IMR-90 (cell line): ENCODE data around the gene TGFBR2. TPM values are rescaled to one million over a fixed set of nuclear protein-coding genes. Genes with fewer than 3 reads are reported as not detected.

Source experiments
- ATAC-seq: fragments of 200-7000 bp; cut with Tn5 transposase; 2 replicates; pipeline ENCODE4 v1.9.1; 2020; ENCODE audit warnings: low read depth, mild to moderate bottlenecking, moderate library complexity
- BruUV-seq: library from RNA; stranded (reverse); fragments of 400-500 nt; replicated peaks from 2 replicates; lab custom pipeline; 2021; lab: Mats Ljungman, UMichigan
- CTCF ChIA-PET: fragments of 300-600 bp; formaldehyde crosslinking; extraction: SDS; loops from one replicate; lab custom pipeline; 2021; ENCODE audit warnings: antibody characterized with exemption; lab: Yijun Ruan, JAX
- POLR2A ChIA-PET: fragments of 300-600 bp; sonication (Branson Sonifier 250); formaldehyde crosslinking; loops from one replicate; lab custom pipeline; 2022; ENCODE audit warnings: antibody characterized with exemption; ENCODE audit not compliant: unreplicated experiment; lab: Charles Lee
- DNase-seq: peaks from one replicate; pipeline ENCODE4 v3.0.0; 2013
- H2AFZ ChIP-seq: replicated peaks from 2 replicates; pipeline ENCODE3; 2013; ENCODE audit warnings: low read length, mild to moderate bottlenecking; ENCODE audit not compliant: poor library complexity
- H2AK5ac ChIP-seq: 2 replicates; pipeline ENCODE4 v1.6.1; 2013; ENCODE audit warnings: low read depth, low read length, inconsistent platforms
- H2AK9ac ChIP-seq: replicated peaks from 2 replicates; pipeline ENCODE3; 2013; ENCODE audit warnings: mild to moderate bottlenecking, low read depth, low read length, moderate library complexity; ENCODE audit not compliant: poor library complexity
- H2BK120ac ChIP-seq: 2 replicates; pipeline ENCODE4 v1.6.1; 2013; ENCODE audit warnings: low read depth, low read length, inconsistent platforms
- H2BK15ac ChIP-seq: 3 replicates; pipeline ENCODE4 v1.6.1; 2013; ENCODE audit warnings: low read depth, low read length, inconsistent platforms
- H2BK20ac ChIP-seq: 2 replicates; pipeline ENCODE4 v1.6.1; 2013; ENCODE audit warnings: low read depth, mild to moderate bottlenecking, inconsistent platforms, low read length, moderate library complexity
- H2BK5ac ChIP-seq: 2 replicates; pipeline ENCODE4 v1.6.1; 2013; ENCODE audit warnings: mild to moderate bottlenecking, low read depth, low read length, inconsistent platforms; ENCODE audit not compliant: poor library complexity, severe bottlenecking
- H3K14ac ChIP-seq: replicated peaks from 2 replicates; pipeline ENCODE4 v1.6.1; 2013; ENCODE audit warnings: low read depth, low read length, inconsistent platforms
- H3K18ac ChIP-seq: 2 replicates; pipeline ENCODE4 v1.6.1; 2013; ENCODE audit warnings: low read depth, low read length, control low read depth
- H3K23ac ChIP-seq: 2 replicates; pipeline ENCODE4 v1.6.1; 2013; ENCODE audit warnings: low read depth, low read length, inconsistent platforms
- H3K27ac ChIP-seq: 2 replicates; pipeline ENCODE4 v1.5.1; 2013; ENCODE audit warnings: mild to moderate bottlenecking, control low read depth, low read length; ENCODE audit not compliant: insufficient read depth
- H3K27me3 ChIP-seq: 2 replicates; pipeline ENCODE4 v1.6.1; 2013; ENCODE audit warnings: low read length; ENCODE audit not compliant: control insufficient read depth, insufficient read depth
- H3K36me3 ChIP-seq: 2 replicates; pipeline ENCODE4 v1.6.1; 2013; ENCODE audit warnings: low read length, mixed read lengths; ENCODE audit not compliant: control insufficient read depth, insufficient read depth
- H3K4ac ChIP-seq: 2 replicates; pipeline ENCODE4 v1.6.1; 2013; ENCODE audit warnings: low read depth, low read length, inconsistent platforms
- H3K4me1 ChIP-seq: 2 replicates; pipeline ENCODE4 v1.6.1; 2013; ENCODE audit warnings: low read length, mixed read lengths; ENCODE audit not compliant: control insufficient read depth, insufficient read depth
- H3K4me2 ChIP-seq: 2 replicates; pipeline ENCODE4 v1.6.1; 2013; ENCODE audit warnings: low read depth, mild to moderate bottlenecking, control low read depth, low read length, moderate library complexity
- H3K4me3 ChIP-seq: 2 replicates; pipeline ENCODE4 v1.5.1; 2013; ENCODE audit warnings: low read depth, mild to moderate bottlenecking, control low read depth, low read length, moderate library complexity; ENCODE audit not compliant: insufficient read depth
- H3K56ac ChIP-seq: 2 replicates; pipeline ENCODE4 v1.6.1; 2013; ENCODE audit warnings: low read length, inconsistent platforms; ENCODE audit not compliant: insufficient read depth; ENCODE audit errors: extremely low read depth
- H3K79me1 ChIP-seq, 2 experiments: 2 replicates each; pipeline ENCODE4 v1.6.1; 2013; ENCODE audit warnings: low read length in 2 of 2, inconsistent platforms in 1 of 2, low read depth in 1 of 2
- H3K9ac ChIP-seq: 2 replicates; pipeline ENCODE4 v1.6.1; 2013; ENCODE audit warnings: low read depth, low read length, control low read depth
- H3K9me1 ChIP-seq: 2 replicates; pipeline ENCODE4 v1.6.1; 2013; ENCODE audit warnings: low read length, inconsistent platforms; ENCODE audit not compliant: insufficient read depth
- H3K9me3 ChIP-seq: 2 replicates; pipeline ENCODE4 v1.6.1; 2013; ENCODE audit warnings: low read length; ENCODE audit not compliant: control insufficient read depth, insufficient read depth
- H4K20me1 ChIP-seq: 2 replicates; pipeline ENCODE4 v1.6.1; 2013; ENCODE audit warnings: low read length, inconsistent platforms; ENCODE audit not compliant: insufficient read depth
- H4K5ac ChIP-seq: 2 replicates; pipeline ENCODE4 v1.6.1; 2013; ENCODE audit warnings: mild to moderate bottlenecking, low read depth, low read length, control low read depth
- H4K8ac ChIP-seq, 2 experiments: 2 replicates each; pipeline ENCODE4 v1.6.1; 2013; ENCODE audit warnings: low read depth in 2 of 2, low read length in 2 of 2, control low read depth in 1 of 2, inconsistent platforms in 1 of 2
- H4K91ac ChIP-seq: 2 replicates; pipeline ENCODE4 v1.6.1; 2013; ENCODE audit warnings: low read depth, low read length, inconsistent platforms; ENCODE audit not compliant: insufficient read depth
- BHLHE40 ChIP-seq: fragments of 150-350 bp; IDR thresholded peaks from 2 replicates; pipeline ENCODE4 v1.6.1; 2016; ENCODE audit warnings: mild to moderate bottlenecking, low read depth, low read length
- CEBPB ChIP-seq: IDR thresholded peaks from 2 replicates; pipeline ENCODE4 v1.6.1; 2012; ENCODE audit warnings: low read depth, low read length, improper control_type of control experiment
- CHD1 ChIP-seq: IDR thresholded peaks from 2 replicates; pipeline ENCODE4 v1.6.1; 2012; ENCODE audit warnings: low read depth, low read length, improper control_type of control experiment
- FOS ChIP-seq: fragments of 150-350 bp; IDR thresholded peaks from 2 replicates; pipeline ENCODE4 v1.6.1; 2016; ENCODE audit warnings: low read depth, low read length
- MAFK ChIP-seq: IDR thresholded peaks from 2 replicates; pipeline ENCODE4 v1.6.1; 2012; ENCODE audit warnings: low read depth, low read length, improper control_type of control experiment
- MAZ ChIP-seq: IDR thresholded peaks from 2 replicates; pipeline ENCODE4 v1.6.1; 2012; ENCODE audit warnings: low read depth, mild to moderate bottlenecking, low read length, improper control_type of control experiment, moderate library complexity, borderline replicate concordance
- MXI1 ChIP-seq: IDR thresholded peaks from 2 replicates; pipeline ENCODE4 v1.6.1; 2012; ENCODE audit warnings: low read depth, mild to moderate bottlenecking, low read length, moderate library complexity, borderline replicate concordance
- NFE2L2 ChIP-seq: fragments of 150-350 bp; IDR thresholded peaks from 2 replicates; pipeline ENCODE4 v1.6.1; 2016; ENCODE audit warnings: low read depth, mild to moderate bottlenecking, low read length
- POLR2A ChIP-seq: IDR thresholded peaks from 2 replicates; pipeline ENCODE4 v1.6.1; 2012; ENCODE audit warnings: mild to moderate bottlenecking, low read depth, low read length
- RAD21 ChIP-seq: IDR thresholded peaks from 2 replicates; pipeline ENCODE4 v1.6.1; 2012; ENCODE audit warnings: low read length, improper control_type of control experiment
- RCOR1 ChIP-seq: IDR thresholded peaks from 2 replicates; pipeline ENCODE4 v1.6.1; 2012; ENCODE audit warnings: mild to moderate bottlenecking, low read length, improper control_type of control experiment; ENCODE audit not compliant: insufficient replicate concordance
- RFX5 ChIP-seq: IDR thresholded peaks from 2 replicates; pipeline ENCODE4 v1.8.0; 2012; ENCODE audit warnings: low read depth, mild to moderate bottlenecking, low read length, moderate library complexity
- SMC3 ChIP-seq: fragments of 150-350 bp; IDR thresholded peaks from 2 replicates; pipeline ENCODE4 v1.6.1; 2016; ENCODE audit warnings: low read depth, mild to moderate bottlenecking, antibody characterized with exemption, low read length, moderate library complexity
- WGBS, 2 experiments: methylation state at CpG; one replicate each; pipeline versions ENCODE4 v1.1.5 to v1.1.7; 2013; ENCODE audit warnings: missing lambda C conversion rate in 2 of 2; ENCODE audit not compliant: insufficient read length in 1 of 2; ENCODE audit errors: extremely low coverage in 2 of 2; 5-methylcytosine and 5-hydroxymethylcytosine counted together
- dilution Hi-C: fragments of 300-500 bp; cut with HindIII; formaldehyde crosslinking; loops from one replicate; pipeline ENCODE4 v1.14.3; 2018; ENCODE audit warnings: low sequenced_read_pairs; ENCODE audit not compliant: unreplicated experiment
- in situ Hi-C: fragments of 300-500 bp; cut with MboI; formaldehyde crosslinking; loops from 3 replicates; pipeline ENCODE4 v1.14.3; 2019; ENCODE audit warnings: low sequenced_read_pairs, inconsistent platforms, mixed read lengths
- intact Hi-C: fragments of 100-400 bp; cut with micrococcal nuclease; formaldehyde crosslinking; loops from 2 replicates; pipeline ENCODE4 v1.10.0; 2022
- polyA plus RNA-seq, 3 experiments: library from polyadenylated mRNA; depleted of rRNA; stranded (reverse); fragments of >200 nt; gene quantifications; 2 replicates each; pipeline ENCODE4 v1.2.3, GENCODE V29; 2012; ENCODE audit warnings: low replicate concordance in 1 of 3
- total RNA-seq: library from RNA; depleted of rRNA; stranded (reverse); fragments of >200 nt; gene quantifications from 2 replicates; pipeline ENCODE4 v1.2.3, GENCODE V29; 2012
- TF ChIP-seq, protein P1 (sequence below): fragments of 150-350 bp; IDR thresholded peaks from 2 replicates; pipeline ENCODE4 v1.6.1; 2017; ENCODE audit warnings: mild to moderate bottlenecking, antibody characterized with exemption, low read length, low read depth
- TF ChIP-seq, protein P2 (sequence below): fragments of 150-350 bp; IDR thresholded peaks from 2 replicates; pipeline ENCODE4 v1.6.1; 2016; ENCODE audit warnings: low read depth, mild to moderate bottlenecking, low read length, moderate library complexity, borderline replicate concordance
- TF ChIP-seq, protein P3 (sequence below): conservative IDR thresholded peaks from 2 replicates; pipeline ENCODE4 v1.5.1; 2012; ENCODE audit warnings: mild to moderate bottlenecking, low read depth, low read length, improper control_type of control experiment

TGFBR2 gene
- total and polyA plus RNA-seq, 2 of the 4 experiments (the other 2 are of a cell fraction) = 63.7 to 87.5 TPM

DNA sequence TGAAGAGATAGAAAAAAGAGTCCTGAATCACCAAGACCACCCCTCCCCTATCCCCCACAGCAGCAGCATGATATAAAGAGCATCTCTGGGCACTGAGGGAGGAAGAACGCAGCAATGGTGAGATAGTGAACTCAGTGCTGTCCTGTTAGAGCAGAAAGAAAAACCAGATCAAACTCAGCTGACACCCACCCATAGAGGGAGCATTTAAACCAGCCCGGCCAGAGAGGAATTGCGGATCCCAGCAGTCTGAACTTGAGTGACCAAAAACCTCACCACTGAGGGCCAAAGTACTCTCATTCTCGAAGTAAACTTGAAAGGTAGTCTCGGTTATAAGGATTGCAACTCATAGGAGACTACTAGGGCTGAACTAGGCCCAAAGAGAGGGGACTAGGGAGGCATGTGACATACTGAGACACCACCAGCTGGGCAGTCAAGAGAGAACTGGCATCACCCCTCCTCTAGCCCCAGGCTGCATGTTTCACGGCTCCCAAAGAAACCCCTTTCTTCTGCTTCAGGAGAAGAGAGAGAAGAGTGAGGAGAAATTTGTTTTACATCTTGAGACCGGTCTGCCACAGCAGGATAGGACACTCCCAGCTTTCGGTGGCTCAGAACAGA lies 39.2 kb upstream of the TGFBR2 start:
- Histone ChIP-seq H3K9me3 (no peaks in the 10 kb centered on the region), H3K27me3 (no peaks in the 10 kb centered on the region), H2AK9ac (no peak overlapping the region), H2AK5ac (no peak overlapping the region), H3K9ac (no peak overlapping the region), H2BK15ac (no peak overlapping the region), H3K9me1 (no peaks in the 10 kb centered on the region), H4K8ac (no peak overlapping the region), H3K56ac (no peak overlapping the region), H3K4me1 (no peaks in the 10 kb centered on the region), H4K20me1 (no peaks in the 10 kb centered on the region), H3K14ac (no peak overlapping the region), H2BK20ac (no peak overlapping the region), H3K36me3 (no peaks in the 10 kb centered on the region), H2AFZ (no peak overlapping the region), H3K23ac (no peak overlapping the region), H3K4me3 (no peak overlapping the region), H4K5ac (no peak overlapping the region), H3K27ac (no peak overlapping the region), H2BK120ac (no peak overlapping the region), H3K4ac (no peak overlapping the region), H4K91ac (no peak overlapping the region), H3K18ac (no peak overlapping the region), H3K79me1 (no peaks in the 10 kb centered on the region), H3K4me2 (no peak overlapping the region), H2BK5ac (no peak overlapping the region)
- ATAC-seq = no peak
- dilution Hi-C loops = no loop called here
- ChIA-PET CTCF (no interaction called here), POLR2A (no interaction called here)
- no peak for DNase-seq
- no peak for TF ChIP-seq RAD21
- TF ChIP-seq, protein P1, sequence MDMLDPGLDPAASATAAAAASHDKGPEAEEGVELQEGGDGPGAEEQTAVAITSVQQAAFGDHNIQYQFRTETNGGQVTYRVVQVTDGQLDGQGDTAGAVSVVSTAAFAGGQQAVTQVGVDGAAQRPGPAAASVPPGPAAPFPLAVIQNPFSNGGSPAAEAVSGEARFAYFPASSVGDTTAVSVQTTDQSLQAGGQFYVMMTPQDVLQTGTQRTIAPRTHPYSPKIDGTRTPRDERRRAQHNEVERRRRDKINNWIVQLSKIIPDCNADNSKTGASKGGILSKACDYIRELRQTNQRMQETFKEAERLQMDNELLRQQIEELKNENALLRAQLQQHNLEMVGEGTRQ = no peak
- TF ChIP-seq, protein P2, sequence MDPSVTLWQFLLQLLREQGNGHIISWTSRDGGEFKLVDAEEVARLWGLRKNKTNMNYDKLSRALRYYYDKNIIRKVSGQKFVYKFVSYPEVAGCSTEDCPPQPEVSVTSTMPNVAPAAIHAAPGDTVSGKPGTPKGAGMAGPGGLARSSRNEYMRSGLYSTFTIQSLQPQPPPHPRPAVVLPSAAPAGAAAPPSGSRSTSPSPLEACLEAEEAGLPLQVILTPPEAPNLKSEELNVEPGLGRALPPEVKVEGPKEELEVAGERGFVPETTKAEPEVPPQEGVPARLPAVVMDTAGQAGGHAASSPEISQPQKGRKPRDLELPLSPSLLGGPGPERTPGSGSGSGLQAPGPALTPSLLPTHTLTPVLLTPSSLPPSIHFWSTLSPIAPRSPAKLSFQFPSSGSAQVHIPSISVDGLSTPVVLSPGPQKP = no peak
- TF ChIP-seq NFE2L2 = no peak
- TF ChIP-seq POLR2A = no peak
- no peak for TF ChIP-seq RCOR1
- TF ChIP-seq, protein P3, sequence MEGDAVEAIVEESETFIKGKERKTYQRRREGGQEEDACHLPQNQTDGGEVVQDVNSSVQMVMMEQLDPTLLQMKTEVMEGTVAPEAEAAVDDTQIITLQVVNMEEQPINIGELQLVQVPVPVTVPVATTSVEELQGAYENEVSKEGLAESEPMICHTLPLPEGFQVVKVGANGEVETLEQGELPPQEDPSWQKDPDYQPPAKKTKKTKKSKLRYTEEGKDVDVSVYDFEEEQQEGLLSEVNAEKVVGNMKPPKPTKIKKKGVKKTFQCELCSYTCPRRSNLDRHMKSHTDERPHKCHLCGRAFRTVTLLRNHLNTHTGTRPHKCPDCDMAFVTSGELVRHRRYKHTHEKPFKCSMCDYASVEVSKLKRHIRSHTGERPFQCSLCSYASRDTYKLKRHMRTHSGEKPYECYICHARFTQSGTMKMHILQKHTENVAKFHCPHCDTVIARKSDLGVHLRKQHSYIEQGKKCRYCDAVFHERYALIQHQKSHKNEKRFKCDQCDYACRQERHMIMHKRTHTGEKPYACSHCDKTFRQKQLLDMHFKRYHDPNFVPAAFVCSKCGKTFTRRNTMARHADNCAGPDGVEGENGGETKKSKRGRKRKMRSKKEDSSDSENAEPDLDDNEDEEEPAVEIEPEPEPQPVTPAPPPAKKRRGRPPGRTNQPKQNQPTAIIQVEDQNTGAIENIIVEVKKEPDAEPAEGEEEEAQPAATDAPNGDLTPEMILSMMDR = no peak
- no peak for TF ChIP-seq MAZ
- no peak for TF ChIP-seq RFX5
- no peak for TF ChIP-seq SMC3
- TF ChIP-seq MAFK = no peak
- no peak for TF ChIP-seq FOS
- TF ChIP-seq BHLHE40 = no peak
- TF ChIP-seq MXI1 = no peak
- no peak for TF ChIP-seq CEBPB
- no peak for TF ChIP-seq CHD1
- in situ Hi-C loops = no loop called here
- BruUV-seq = no TSS peak
- WGBS, 2 experiments = no CpG with 5 or more reads among the region's 8 CpGs
- intact Hi-C loops = no loop called here
